Measurements from ENCODE around the gene KLF13.

Gene KLF13

DNA sequence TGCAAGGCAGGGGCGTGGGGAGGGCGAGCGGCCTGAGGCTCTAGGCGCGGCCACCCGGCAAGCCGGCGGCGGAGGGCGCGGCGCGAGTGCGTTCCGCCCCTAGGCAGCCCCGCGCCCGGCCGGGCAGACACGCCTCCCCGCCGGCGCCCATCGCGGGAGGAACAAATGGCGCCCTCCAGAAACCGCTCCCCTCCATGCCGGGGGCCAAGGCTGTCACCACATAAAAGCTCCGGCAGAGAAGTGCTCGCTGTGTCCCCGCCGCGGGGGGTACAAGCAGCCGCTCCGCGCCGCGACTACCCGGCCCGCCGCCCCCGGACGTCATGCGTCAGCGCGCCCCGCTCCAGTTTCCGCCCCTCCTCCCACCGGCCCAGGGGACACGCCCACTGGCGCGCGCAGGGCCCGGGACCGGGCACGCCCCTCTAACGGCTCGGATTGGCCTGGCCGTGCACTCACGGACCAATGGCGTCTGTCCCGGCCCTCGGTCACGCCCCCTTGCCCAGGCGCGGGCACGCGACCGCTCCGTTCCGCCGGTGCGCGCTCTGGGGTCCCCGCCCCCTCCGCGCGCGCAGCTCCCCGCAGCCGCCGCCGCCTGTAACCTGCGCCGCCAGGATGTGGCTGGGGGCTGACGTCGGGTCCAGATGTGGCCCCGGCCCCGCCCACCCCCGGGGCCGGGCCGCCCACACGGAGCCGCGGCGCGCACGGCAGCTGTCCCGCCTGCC is at the start of gene KLF13:
Gene KLF13, plus strand, starts transcription at position 680 of the 719 bp plus-strand sequence. CDS start 378 bp downstream, outside the sequence.
- DNase-seq (ENCODE audit: low spot score), result peak; percentile 100

DNA sequence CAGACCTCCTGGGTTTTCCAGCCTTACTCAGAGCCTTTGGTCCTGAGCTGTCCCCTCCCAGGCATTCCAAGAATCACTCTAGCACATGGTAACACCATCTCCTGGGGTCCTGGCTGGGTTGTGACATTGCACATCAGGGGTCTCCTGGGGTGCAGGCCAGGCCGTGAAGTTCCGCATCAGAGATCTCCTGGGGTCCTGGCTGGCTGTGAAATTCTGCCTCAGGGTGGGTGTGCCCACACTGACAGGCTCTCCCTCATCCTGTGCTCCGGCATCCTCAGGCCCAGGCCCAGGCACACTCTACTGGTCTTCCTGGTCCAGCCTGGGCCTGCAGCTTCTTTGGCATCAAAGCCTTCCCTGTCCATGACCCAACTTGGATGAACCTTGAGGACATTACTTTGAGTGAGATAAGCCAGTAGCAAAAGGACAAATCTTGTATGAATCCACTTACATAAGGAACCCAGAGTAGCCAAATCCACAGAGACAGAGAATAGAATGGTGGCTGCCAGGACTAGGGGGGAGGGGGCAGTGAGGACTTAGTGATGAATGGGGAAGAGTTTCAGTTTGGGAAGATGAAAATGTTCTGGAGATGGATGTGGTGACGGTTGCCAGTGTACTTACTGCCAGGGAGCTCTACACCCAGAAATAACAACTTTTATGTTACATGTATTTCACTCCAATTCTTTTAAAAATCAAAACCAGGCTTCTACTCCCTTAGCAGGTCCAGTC is 49.1 kb upstream of the KLF13 start:
- DNase-seq (ENCODE audit: low spot score), result no peak

DNA sequence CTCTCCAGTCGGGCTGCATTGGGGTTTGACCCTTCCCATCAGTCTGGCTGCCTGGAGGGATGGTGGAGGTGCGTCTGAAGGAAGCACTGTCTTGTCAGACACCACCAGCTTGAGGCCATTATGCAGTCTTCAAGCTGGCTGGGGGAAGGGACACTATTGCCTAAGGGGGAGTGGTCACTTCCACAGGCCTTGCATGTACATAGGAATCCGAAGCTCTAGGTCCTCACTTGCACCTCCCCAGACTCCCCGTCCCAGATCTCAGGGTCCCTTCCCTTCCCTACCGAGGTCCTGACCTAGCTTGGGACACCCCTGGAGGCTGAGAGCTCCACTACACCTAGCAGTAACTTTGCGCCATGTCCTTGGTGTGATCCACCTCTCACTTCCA is 48.6 kb upstream of the KLF13 start:
- peak; percentile 10 for DNase-seq (ENCODE audit: low spot score)

DNA sequence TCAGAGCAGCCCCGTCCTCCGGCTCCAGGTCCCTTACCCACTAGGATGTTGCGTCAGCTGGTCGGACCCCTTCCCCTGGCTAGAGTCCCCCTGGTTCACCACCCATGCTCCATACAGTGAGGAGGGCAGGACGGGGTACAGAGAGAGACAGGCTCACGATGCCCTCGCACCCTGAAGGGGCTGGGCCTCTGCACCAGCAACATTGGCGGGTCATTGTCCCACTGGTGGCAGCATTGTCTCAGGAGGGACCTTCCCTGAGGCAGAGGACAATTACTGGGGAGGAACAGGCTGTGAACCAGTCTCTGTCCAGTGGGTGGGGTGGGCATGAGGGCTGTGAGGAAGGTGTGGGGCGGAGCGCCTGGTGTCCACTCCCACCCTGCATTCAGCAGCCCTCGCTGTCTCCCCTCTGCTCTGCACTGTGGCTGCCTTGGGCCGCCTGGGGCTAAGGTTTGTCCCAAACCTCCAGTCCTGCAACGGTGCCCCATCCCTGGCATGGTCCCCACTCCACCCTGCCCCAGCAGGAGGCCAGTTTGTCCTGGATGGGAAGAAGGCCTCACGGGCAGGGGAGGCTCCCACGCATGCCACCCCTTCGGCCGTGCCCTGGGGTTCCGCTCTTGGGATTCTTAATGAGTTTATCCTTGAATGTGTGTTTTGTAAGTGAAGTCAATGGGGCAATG is 48.0 kb upstream of the KLF13 start:
- peak; percentile 6 for DNase-seq (ENCODE audit: low spot score)

DNA sequence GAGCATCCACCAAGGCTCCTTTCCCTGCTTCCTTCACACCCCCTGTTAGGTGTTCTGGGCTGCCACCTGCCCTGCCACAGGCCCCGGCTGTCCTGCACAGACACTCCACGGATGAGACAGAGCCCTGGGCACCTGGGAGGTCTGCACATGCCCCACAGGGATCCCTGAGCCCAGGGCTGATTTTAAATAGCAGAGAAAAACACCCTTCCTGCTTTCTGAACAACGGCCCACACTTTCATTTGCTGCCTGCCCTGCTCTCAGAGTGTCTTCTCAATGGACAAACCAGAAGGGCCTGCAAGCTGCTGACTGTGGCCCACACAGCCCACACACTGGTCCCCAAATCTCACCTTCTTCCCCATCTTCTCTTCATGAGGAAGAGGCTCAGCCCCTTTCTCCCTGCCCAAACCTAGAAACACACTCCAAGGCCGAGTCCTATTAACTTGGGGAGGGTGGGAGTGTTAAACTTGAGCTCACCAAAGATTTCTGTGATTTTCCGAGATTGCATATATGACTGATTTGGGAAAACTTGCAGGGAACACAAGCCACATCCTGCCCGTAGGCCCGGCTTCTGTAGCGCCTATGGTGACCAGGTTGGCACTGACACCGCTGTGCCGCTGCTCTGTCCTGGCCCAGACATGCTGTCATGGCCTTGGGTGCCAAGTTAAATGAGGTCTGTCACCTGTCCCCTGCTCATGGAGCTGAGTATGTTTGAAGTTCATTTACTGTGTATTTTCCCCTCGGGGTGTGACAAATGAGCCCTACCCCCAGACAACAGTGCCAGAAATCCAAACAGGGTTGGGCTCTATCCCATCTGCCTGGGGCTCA is 47.2 kb upstream of the KLF13 start:
- peak; percentile 6 for DNase-seq (ENCODE audit: low spot score)

DNA sequence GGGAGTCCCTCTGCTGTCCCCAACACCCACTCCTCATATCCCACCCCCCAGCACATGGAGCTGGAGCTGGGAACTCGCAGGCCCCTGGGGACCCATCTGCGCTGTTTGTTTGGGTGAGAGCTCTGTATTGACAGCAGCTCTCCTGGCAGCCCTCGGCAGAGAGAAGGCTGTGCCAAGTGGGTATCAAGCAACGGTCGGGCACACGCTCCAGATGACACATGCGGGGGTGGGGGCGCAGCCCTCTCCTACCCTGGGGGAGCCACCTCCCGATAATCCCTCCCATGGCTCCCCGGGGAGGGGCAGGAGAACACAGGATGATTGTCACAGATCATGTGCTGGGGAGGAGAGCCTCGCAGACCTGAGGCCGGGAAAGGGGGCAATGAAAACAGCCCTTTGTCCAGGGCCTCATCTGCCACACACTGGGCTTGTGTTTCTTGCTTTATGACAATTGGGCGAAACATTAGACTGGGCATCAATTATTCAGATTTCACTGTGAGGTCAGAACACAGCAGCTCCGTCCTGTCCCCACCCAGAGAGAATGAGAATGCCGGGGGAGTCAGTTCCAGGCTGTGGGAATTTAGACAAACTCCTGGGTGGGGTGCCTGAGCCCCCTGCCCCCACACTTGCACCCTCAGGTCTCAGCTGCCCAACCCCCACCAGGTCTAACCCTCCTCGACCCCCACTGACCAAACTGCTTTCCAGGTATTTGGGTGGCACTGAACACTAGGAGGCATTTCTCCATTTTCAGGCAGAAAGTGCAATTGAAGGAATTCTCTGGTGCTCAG is 46.4 kb upstream of the KLF13 start:
- DNase-seq (ENCODE audit: low spot score), result peak; percentile 7

DNA sequence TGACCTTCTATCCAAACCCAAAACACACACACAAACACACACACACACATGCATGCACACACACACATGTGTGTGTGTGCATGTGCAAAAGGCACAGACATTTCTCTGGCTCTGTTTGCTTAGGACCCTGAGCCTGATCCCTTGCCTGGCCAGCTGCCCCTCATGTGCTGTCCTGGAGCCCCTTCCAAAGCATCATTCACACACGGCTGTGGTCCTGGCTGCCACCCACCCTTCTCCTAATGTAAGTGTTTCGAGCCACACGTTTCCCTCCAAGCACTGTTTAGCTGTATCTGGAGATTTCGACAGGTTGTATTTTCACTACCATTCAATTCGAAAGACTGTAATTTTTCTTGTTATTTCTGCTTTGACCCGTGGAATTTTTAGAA is 45.8 kb upstream of the KLF13 start:
- DNase-seq (ENCODE audit: low spot score), result peak; percentile 2

DNA sequence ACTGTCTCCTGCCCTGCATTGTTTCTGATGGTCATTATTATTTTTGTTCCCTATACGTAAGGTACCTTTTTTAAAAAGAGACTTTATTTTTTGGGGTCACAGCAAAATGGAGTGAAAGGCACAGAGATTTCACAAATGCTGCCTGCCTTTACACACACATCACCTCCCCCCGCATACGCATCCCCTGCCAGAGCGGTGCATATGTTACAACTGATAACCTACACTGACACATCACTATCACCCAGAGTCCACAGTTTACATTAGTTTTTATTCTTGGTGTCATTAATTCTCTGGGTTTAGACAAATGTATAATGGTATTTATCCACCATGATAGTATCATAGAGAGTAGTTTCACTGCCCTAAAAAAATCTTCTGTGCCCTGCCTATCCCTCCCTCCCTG is 43.6 kb upstream of the KLF13 start:
- DNase-seq (ENCODE audit: low spot score), result no peak

DNA sequence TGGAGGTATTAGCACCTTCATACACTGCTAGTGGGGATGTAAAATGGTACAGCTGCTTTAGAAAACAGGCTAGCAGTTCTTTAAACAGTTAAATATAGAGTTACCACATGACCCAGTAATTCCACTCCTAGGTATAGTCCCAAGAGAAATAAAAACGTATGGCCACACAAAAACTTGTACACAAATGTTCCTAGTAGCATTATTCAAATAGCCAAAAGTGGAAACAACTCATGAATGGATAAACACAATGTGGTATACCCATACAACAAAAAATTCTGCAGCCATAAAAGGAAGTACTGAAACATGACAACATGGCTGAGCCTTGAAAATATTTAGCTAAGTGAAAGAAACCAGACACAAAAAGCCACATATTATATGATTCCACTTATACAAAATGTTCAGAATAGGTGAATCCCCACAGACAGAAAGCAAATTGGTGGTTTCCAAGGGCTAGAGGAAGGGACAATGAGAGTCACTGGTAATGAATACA is 40.8 kb upstream of the KLF13 start:
- DNase-seq (ENCODE audit: low spot score), result no peak

DNA sequence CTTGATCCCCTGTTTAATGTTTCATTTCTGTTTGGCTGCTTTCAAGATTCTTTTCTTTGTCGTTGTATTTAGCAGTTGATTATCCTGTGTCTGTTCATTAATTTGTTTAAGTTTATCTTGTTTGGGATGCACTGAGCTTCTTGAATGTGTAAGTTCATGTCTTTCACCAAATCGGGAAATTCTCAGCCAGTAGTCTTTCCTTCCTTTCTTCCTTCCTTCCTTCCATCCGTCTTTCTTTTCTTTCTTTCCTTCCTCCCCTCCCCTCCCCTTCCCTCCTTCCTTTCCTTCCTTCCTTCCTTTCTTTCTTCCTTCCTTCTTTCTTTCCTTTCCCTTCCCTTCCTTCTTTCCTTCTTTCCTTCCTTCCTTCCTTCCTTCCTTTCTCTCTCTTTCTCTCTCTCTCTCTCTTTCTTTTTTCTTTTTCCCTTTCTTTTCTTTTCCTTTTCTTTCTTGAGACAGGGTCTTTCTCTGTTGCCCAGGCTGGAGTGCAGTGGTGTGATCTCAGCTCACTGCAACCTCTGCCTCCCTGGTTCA is 35.5 kb upstream of the KLF13 start:
- no peak for DNase-seq (ENCODE audit: low spot score)

DNA sequence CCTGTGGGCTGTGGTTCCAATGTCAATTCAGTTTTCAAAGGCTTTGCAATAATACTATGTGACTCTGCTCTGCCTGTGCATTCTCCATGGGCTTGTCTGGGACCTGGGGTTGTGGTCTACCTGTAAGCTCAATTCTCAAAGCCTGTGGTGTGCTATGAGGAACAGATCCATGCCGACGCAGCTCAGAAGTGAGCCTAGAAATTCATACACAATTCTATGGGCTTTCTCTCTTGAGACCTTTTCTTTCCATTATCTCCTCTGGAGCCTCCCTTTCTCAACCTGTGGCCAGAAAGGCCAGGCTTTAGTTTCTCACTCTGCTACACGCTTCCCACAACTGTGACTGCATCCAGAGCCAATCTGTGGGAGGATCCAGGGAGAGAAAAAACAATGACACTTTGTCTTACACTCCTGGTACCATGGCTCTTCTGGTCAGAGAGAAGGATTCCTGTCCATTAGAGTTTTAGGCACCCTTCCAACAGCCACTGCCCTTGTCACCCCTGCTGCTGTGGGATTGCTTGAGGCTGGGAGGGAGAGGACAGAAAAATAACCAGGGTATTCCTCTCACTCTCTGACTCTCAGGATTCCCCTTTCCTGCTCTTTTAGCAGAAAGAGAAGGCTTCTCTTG is 34.1 kb upstream of the KLF13 start:
- no peak for DNase-seq (ENCODE audit: low spot score)

DNA sequence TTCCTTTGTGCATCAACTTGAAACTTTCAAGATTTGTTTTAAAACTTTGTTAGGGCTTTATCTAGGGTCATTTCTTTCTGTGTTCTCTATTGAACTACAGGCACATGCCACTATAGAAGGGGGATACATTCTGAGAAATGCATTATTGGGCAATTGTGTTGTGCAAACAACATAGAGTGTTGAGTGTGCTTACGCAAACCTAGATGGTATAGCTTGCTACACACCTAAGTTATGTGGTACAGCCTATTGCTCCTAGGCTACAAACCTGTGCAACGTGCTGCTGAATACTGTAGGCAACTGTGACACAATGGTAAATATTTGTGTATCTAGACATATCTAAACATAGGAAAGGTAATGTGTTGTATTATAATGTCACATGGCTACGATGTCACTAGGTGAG is 33.0 kb upstream of the KLF13 start:
- DNase-seq (ENCODE audit: low spot score), result no peak

DNA sequence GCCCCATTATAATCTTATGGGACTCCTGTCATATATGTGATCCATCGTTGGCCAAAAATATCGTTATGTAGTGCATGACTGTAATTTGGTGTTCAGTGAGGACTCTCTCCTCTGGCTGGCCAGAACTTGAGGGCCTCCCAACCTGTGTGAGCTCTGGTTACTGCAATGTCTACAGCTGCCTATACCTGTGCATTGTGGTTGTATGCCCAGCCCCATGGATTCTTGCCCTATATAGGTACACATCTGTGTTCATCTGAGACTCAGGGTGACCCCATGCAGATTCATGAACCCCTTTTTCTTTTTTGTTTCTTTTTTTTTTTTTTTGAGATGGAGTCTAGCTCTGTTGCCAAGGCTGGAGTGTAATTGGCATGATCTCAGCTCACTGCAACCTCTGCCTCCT is 32.6 kb upstream of the KLF13 start:
- DNase-seq (ENCODE audit: low spot score), result no peak

DNA sequence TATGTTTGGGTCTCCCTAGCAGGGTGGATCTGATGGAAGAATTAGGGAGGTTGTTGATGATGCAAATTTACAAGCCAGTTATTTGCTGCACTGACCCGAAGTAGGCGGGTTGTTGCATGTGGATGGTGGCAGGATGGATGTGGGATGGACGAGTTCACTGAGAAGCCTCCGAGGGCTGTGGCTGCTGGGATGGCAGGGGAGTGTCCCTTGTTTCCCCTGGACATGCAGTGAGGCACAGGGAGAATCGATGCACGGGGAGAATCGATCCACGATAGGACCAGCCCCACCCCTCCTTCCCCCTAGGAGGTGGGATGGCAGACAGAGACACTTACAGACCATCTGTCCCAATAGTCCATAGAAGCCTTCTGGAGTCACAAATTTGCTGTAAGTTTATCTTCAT is 31.0 kb upstream of the KLF13 start:
- DNase-seq (ENCODE audit: low spot score), result no peak

DNA sequence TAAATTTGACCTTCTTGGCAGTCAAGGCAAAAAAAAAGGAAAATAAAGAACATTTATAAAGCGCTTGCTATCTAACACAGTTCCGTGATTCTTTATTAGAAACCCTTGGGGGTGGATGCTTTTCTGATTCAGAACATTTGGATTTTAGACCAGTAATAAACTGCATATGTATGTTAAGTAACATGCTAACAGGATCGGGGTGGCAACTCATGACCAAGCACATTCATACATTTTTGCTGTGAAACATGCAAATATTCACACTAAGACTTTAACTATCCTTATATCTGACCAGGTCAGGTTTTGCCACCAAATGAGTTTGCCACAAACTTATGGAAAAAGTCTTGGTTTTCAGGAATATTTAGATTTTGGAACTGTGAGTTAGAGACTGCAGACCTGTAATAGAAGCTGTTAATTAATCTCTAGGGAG is 30.4 kb upstream of the KLF13 start:
- no peak for DNase-seq (ENCODE audit: low spot score)

DNA sequence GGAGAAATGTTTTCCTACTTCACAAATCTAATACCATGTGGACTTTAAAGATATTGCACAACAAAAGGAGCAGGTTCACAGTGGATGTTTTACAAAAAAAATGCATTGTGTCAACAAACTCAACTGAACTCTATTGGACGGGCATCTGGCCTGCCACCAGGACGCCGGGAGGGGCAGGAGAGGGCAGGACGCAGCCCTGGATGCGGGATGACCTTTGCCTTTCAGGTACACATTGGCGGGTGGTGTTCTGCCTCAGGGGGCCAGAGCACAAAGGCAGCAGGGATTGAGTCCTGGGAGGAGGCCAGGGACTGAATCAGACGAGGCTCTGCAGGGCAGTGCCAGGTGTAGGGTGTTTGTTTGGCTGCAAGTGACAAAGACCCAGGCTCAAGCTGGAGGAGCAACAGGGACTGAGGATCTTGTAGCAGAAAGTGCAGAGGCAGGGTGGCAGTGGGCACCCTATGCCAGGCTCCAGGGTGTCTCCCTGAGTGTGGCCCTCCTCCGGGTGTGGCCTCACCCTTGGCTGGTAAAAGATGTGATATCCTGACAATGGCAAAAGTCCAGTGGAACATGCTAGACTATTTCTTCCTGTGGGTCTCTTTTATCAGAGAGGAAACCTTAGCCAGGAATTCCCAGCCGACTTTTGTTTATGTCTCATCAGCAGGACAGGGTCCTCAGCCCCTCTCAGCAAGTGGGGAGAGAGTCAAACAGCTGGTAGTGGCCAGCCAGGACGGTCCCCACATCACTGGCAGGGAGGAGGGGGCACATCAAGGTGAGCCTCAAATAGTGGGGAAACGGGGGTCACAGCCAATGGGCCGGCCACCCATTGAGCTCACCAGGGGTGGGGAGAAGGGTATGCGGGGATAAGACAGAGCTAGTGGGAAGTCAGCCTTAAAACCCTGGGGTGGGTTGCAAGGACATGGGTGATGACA is 29.7 kb upstream of the KLF13 start:
- DNase-seq (ENCODE audit: low spot score), result no peak

DNA sequence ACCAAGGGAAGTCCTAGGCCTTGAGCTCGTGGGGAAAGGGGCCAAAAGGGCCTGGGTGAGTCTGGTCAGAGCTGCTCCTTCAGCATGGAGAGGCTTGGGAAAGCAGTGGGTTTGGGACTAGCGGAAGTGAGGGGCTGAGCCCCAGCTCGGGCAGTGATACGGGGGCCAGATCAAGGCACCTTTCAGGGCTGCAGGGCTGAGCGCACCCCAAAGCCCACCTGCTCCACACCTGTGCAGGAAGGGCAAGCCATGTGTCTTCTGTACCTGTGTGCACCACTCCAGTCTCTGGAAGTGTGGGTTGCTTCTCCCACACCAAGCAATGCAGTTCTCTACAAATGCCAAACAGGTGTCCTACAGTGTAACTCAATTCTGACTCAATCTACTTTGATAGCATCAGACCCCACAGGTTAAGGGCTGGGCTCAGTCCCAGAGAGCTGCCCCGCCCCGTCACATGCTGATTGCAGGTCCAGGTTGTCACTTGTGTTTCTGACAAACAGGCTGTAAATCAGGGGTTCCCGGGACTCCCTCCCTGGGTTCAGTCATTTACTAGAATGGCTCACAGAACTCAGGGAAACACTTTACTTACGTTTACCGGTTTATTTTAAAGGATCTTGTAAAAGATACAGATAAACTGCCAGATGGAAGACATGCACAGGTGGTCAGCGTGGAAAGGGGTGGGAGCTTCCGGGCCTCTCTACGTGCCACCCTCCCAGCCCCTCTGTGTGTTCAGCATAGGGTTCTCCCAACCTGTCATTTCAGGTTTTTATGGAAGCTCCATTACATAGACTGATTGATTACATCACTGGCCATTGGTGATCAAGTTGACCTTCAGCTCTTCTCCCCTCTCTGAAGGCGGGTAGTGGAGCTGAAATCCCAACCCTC is 28.8 kb upstream of the KLF13 start:
- peak; percentile 2 for DNase-seq (ENCODE audit: low spot score)

DNA sequence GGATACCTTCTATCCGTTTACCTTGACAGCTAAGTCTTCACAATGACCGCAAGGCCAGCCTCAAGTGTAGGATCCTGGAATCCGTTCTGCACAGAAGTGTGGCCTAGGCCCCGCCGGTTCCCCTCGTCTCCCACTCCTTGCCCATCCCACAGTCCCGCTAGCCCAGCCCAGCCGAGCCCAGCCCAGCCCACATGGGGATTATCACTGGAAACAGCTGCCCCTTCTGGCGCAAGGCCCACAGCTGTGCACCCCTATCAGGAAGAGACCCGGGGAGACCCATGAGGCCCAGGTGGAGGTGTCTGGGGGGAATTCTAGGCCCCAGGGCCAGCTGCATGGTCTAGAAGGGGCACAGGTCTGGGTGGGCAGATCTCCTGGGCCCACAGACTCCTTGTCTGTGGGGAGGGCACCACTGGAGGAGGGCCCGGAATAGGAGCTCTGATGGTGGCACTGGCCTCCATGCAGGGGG is 27.9 kb upstream of the KLF13 start:
- peak; percentile 3 for DNase-seq (ENCODE audit: low spot score)

Data from AG20443 (cell line).